HUDEP-2 (cell line): ENCODE measurements around the gene PAGR1.
"Not testable (repeated sequence)": the region's sequence is repeated elsewhere in the genome, so short reads cannot be mapped to it uniquely, and the experiment has no call there.

Experiments
- DNase-seq, 76 experiments: peaks; one replicate each; lab custom pipeline; 2025; ENCODE audit not compliant: unreplicated experiment in 76 of 76; lab: John Stamatoyannopoulos, UW

The PAGR1 gene

DNA sequence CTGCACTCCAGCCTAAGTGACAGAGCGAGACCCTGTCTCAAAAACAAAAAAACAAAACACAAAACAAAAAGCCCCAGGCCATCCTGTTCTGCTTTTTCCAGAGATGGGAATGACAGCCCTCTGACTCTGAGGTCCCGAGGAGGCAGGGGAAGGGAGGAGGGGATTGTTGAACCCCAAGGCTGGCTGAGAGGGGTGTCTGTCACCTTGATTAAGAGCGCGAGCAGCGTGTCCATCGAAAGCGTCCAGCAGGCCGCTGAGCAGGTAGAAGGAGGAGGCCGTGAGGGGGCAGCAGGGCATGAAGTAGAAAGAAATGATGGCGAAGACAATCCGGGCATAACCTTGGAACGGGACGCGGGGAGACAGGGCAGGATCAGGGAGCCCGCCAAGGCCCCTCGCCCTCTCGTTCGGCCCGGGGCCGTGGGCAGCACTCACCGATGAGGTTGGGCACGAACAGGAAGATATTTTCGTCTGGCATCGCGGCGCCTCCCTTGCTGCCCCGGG lies 46.5 kb downstream of the PAGR1 start:
- DNase-seq = peak in 4 of 76 experiments; percentile 11 to 53 (median 22)

DNA sequence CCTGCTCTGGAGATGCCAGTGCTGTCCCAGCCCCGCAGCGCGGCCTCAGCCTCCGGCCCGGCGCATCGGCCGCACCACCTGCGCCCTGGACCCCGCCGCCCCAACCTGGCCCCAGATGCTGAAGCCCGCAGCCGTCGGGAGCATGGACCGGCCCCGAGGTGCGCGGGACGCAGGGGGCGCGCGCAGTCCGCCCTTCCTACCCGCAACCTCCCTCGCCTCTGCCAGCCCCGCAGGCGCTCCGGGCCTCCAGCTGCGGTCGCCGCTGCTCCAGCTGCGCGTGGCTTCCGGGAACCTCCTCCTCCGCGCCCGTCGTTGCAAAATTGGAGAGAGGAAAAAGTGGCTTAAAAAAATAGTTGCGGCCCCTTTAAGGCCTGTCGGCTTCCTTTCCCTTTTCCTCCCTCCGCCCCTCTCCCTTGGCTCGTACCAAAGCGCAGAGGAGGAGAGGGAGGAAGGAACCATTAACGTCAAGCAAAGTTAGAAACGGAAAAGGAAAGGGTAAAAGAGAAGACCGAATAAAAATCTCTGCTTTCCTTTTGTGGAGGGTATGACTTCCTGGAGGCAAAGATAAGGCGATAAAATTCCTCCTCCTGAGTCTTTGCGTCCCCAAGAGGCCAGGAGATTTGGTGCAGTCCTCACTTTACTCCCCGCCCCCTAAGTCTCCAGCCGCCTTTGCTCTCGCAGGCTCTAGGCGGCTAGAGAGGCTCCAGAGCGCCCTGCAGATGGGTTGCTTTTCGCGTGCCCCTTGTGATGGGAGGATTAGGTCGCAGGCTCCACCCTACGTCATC lies 47.1 kb downstream of the PAGR1 start, which contains the start of gene CDIPT:
CDIPT (minus strand) TSS at position 343 of the 785 bp plus-strand sequence. CDS start 369 bp downstream, outside the sequence.
- DNase-seq = peak in 75 of 76 experiments; percentile 21 to 96 (median 89)

DNA sequence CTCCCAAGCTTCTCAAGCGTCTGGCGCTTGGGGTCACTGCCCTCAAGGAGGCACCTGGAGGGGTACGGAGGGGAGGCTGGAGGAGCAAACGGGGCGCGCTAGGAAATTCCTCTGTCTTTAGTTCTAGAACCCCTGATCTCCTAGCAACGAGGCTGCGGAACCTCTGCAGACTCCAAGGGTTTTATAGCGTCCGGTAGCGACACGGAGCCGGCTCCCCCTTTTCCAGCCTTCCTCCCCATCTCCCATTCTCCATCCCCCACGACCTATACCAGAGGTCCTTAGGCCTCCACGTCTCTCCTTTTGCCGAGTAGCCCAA lies 47.7 kb downstream of the PAGR1 start:
- DNase-seq = no peak

DNA sequence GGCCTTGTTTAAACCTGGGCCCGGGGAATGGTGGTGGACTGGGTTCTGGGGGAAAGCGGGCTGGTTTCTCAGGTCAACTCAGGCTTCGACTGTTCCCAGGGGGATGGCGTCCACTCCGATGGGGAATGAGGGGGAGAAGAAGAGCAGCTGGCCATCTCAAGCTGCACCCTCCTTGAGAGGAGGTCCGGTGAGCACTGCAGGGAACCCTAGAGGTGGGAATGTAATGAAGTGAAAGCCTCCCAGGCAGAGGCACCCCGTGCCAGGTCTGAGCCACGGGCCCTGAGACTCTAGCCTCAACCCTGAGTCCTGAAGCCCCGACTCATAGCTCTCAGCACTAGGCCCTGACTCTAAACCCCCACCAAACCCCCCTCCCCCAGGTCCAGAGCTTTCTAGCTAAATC lies 48.3 kb downstream of the PAGR1 start:
- DNase-seq = no peak

DNA sequence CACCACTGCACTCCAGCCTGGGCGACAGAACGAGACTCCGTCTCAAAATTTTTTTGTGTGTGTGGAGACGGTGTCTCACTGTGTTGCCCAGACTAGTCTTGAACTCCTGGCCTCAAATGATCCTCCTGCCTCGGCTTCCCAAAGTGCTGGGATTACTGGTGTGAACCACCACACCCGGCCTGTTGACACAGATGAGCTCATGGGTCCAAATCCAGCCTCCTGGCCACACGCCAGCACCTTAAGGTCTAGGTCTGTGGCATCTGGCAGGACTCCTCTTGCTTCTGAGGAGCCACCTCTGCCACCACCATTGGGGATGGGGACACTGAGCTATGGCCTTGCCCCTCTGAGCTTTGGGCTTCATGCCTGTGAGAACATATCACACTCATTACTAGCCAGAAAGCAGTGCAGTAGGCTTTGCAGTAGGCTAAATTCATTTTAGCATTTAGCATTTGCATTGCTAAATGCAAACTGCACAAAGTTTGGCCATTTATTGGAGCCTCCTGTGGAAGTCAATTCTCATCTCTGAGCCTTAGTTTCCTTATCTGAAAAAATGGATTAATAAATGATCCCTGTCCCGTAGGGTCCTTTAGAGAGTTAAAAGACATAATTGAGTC lies 52.6 kb downstream of the PAGR1 start:
- DNase-seq = peak in 10 of 76 experiments; percentile 5 to 37 (median 12)

DNA sequence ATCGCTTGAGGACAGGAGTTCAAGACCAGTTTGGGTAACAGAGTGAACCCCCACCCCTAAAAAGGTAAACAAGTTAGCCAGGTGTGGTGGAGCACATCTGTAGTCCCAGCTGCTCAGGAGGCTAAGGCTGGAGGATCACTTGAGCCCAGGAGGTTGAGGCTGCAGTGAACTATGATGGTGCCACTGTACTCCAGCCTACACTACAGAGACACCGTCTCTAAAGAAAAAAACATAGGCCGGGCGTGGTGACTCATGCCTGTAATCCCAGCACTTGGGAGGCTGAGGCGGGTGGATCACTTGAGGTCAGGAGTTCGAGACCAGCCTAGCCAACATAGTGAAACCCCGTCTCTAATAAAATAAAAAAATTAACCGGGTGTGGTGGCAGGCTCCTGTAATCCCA lies 53.1 kb downstream of the PAGR1 start:
- DNase-seq = not testable (repeated sequence)
